DND-41 (cell line): ENCODE measurements around the gene MOCOS.

ENCODE experiments used
- ATAC-seq: fragments of 200-7000 bp; cut with Tn5 transposase; 3 replicates; pipeline ENCODE4 v1.9.1; 2021; ENCODE audit warnings: low read depth; ENCODE audit not compliant: insufficient read depth
- DNase-seq: peaks from one replicate; pipeline ENCODE4 v3.0.0-alpha.2; 2020
- H2AFZ ChIP-seq: 2 replicates; pipeline ENCODE4 v1.6.0; 2012; ENCODE audit warnings: low read depth, low read length
- H3K27ac ChIP-seq: 2 replicates; pipeline ENCODE4 v1.5.1; 2012; ENCODE audit warnings: low read length, inconsistent platforms
- H3K27me3 ChIP-seq: fragments of 200-600 bp; sonication (generic); 2 replicates; pipeline ENCODE4 v1.6.0; 2012; ENCODE audit warnings: low read length, mild to moderate bottlenecking, inconsistent platforms; ENCODE audit not compliant: insufficient read depth, poor library complexity
- H3K36me3 ChIP-seq: 2 replicates; pipeline ENCODE4 v1.5.1; 2012; ENCODE audit warnings: low read length, inconsistent platforms; ENCODE audit not compliant: insufficient read depth
- H3K4me1 ChIP-seq: 2 replicates; pipeline ENCODE4 v1.5.1; 2012; ENCODE audit warnings: mild to moderate bottlenecking, low read length; ENCODE audit not compliant: insufficient read depth
- H3K4me2 ChIP-seq: 2 replicates; pipeline ENCODE4 v1.6.0; 2012; ENCODE audit warnings: mild to moderate bottlenecking, moderate library complexity, low read length, inconsistent platforms; ENCODE audit not compliant: insufficient read depth
- H3K4me3 ChIP-seq, 2 experiments: fragments of 200-600 bp in 1 of 2; shearing (Covaris generic) in 1 of 2; 2 replicates each; pipeline ENCODE4 v1.5.1; 2012 to 2016; ENCODE audit warnings: inconsistent platforms in 2 of 2, low read length in 2 of 2, mild to moderate bottlenecking in 2 of 2, low read depth in 1 of 2, moderate library complexity in 1 of 2
- H3K79me2 ChIP-seq: 2 replicates; pipeline ENCODE4 v1.6.0; 2012; ENCODE audit warnings: low read length, inconsistent platforms; ENCODE audit not compliant: insufficient read depth
- H3K9ac ChIP-seq: 2 replicates; pipeline ENCODE4 v1.6.0; 2012; ENCODE audit warnings: low read depth, mild to moderate bottlenecking, inconsistent platforms, low read length, moderate library complexity
- H3K9me3 ChIP-seq: 2 replicates; pipeline ENCODE4 v1.5.1; 2012; ENCODE audit warnings: low read length, moderate library complexity, mild to moderate bottlenecking, inconsistent platforms; ENCODE audit not compliant: insufficient read depth, severe bottlenecking
- H4K20me1 ChIP-seq: 2 replicates; pipeline ENCODE4 v1.6.0; 2012; ENCODE audit warnings: low read length; ENCODE audit not compliant: insufficient read depth
- CTCF ChIP-seq: IDR thresholded peaks from 2 replicates; pipeline ENCODE4 v1.5.1; 2012; ENCODE audit warnings: borderline replicate concordance, low read length, moderate library complexity, mild to moderate bottlenecking; ENCODE audit not compliant: poor library complexity, severe bottlenecking; ENCODE audit errors: extremely low read depth
- EZH2 ChIP-seq: IDR thresholded peaks from 3 replicates; pipeline ENCODE4 v1.6.1; 2012; ENCODE audit warnings: borderline replicate concordance, low read depth, mild to moderate bottlenecking, moderate library complexity, low read length, inconsistent platforms; ENCODE audit not compliant: severe bottlenecking

The MOCOS gene

GRCh38 chr18:36287653-36288052, 100.4 kb downstream of the MOCOS start:
- Histone ChIP-seq H3K36me3 (no peaks in the 10 kb centered on the region), H4K20me1 (no peaks in the 10 kb centered on the region), H3K9me3 (no peaks in the 10 kb centered on the region), H3K27ac (no peak overlapping the region), H3K4me3 (no peak overlapping the region), H2AFZ (no peak overlapping the region), H3K9ac (no peak overlapping the region), H3K27me3 (no peaks in the 10 kb centered on the region), H3K4me1 (no peaks in the 10 kb centered on the region), H3K79me2 (no peaks in the 10 kb centered on the region), H3K4me2 (no peak overlapping the region)
- ATAC-seq, result no peak
- TF ChIP-seq EZH2 (no peak), CTCF (no peak)
- no peak for DNase-seq

GRCh38 chr18:36288689-36289088, 101.4 kb downstream of the MOCOS start:
- H3K36me3 ChIP-seq, result no peaks in the 10 kb centered on the region
- DNase-seq, result no peak
- TF ChIP-seq CTCF (no peak), EZH2 (no peak)

GRCh38 chr18:36294031-36294430, 106.7 kb downstream of the MOCOS start:
- no peak overlapping the region for H2AFZ ChIP-seq
- no peak overlapping the region for H3K9ac ChIP-seq
- no peaks in the 10 kb centered on the region for H3K4me1 ChIP-seq
- TF ChIP-seq EZH2 (no peak), CTCF (no peak)
- H3K4me3 ChIP-seq, result no peak overlapping the region
- no peaks in the 10 kb centered on the region for H3K9me3 ChIP-seq
- no peak for DNase-seq
- no peak for ATAC-seq
- H4K20me1 ChIP-seq, result no peaks in the 10 kb centered on the region
- H3K79me2 ChIP-seq, result no peaks in the 10 kb centered on the region
- H3K27me3 ChIP-seq, result no peaks in the 10 kb centered on the region
- H3K36me3 ChIP-seq, result no peaks in the 10 kb centered on the region
- no peak overlapping the region for H3K27ac ChIP-seq
- H3K4me2 ChIP-seq, result no peak overlapping the region

More at GRCh38 chr18:36288689-36289088, 101.4 kb downstream of the MOCOS start:
- Histone ChIP-seq H3K4me1 (no peaks in the 10 kb centered on the region), H3K4me2 (no peak overlapping the region), H3K27ac (no peak overlapping the region), H4K20me1 (no peaks in the 10 kb centered on the region), H3K9me3 (no peaks in the 10 kb centered on the region), H3K4me3 (no peak overlapping the region), H2AFZ (no peak overlapping the region), H3K27me3 (no peaks in the 10 kb centered on the region), H3K9ac (no peak overlapping the region), H3K79me2 (no peaks in the 10 kb centered on the region)
- no peak for ATAC-seq

GRCh38 chr18:36295214-36295613, 107.9 kb downstream of the MOCOS start:
- H2AFZ ChIP-seq, result no peak overlapping the region
- no peak overlapping the region for H3K4me3 ChIP-seq
- DNase-seq, result no peak
- H4K20me1 ChIP-seq, result no peaks in the 10 kb centered on the region
- H3K4me2 ChIP-seq, result no peak overlapping the region
- H3K27me3 ChIP-seq, result no peaks in the 10 kb centered on the region
- no peaks in the 10 kb centered on the region for H3K79me2 ChIP-seq
- no peaks in the 10 kb centered on the region for H3K36me3 ChIP-seq
- no peak overlapping the region for H3K27ac ChIP-seq
- no peaks in the 10 kb centered on the region for H3K9me3 ChIP-seq
- H3K4me1 ChIP-seq, result no peaks in the 10 kb centered on the region
- no peak overlapping the region for H3K9ac ChIP-seq
- TF ChIP-seq EZH2 (no peak), CTCF (no peak)
- no peak for ATAC-seq
